ENCODE measurements around the gene IL37.
"Not testable (repeated sequence)": the region's sequence is repeated elsewhere in the genome, so short reads cannot be mapped to it uniquely, and the experiment has no call there.

- TF ChIP-seq, protein P1, sequence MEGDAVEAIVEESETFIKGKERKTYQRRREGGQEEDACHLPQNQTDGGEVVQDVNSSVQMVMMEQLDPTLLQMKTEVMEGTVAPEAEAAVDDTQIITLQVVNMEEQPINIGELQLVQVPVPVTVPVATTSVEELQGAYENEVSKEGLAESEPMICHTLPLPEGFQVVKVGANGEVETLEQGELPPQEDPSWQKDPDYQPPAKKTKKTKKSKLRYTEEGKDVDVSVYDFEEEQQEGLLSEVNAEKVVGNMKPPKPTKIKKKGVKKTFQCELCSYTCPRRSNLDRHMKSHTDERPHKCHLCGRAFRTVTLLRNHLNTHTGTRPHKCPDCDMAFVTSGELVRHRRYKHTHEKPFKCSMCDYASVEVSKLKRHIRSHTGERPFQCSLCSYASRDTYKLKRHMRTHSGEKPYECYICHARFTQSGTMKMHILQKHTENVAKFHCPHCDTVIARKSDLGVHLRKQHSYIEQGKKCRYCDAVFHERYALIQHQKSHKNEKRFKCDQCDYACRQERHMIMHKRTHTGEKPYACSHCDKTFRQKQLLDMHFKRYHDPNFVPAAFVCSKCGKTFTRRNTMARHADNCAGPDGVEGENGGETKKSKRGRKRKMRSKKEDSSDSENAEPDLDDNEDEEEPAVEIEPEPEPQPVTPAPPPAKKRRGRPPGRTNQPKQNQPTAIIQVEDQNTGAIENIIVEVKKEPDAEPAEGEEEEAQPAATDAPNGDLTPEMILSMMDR (IDR thresholded peaks at IDR 0.05; ENCODE audit: low read length): not testable (repeated sequence)
- not testable (repeated sequence) for TF ChIP-seq EZH2 (IDR thresholded peaks at IDR 0.05; ENCODE audit: borderline replicate concordance, low read length)
Measured at GRCh38 chr2:112934117-112934516, 23.2 kb downstream of the IL37 start.

Data from OCI-LY1 (cell line).